Skeletal muscle satellite cell (primary cell): ENCODE data around the gene CIB2.

Source experiments
- H3K27me3 ChIP-seq: 2 replicates; pipeline ENCODE4 v1.7.0; 2013; ENCODE audit warnings: low read length; ENCODE audit not compliant: control insufficient read depth, insufficient read depth
- H3K36me3 ChIP-seq: 2 replicates; pipeline ENCODE4 v1.7.0; 2013; ENCODE audit warnings: mild to moderate bottlenecking, control low read depth, low read length; ENCODE audit not compliant: insufficient read depth
- H3K4me1 ChIP-seq: 2 replicates; pipeline ENCODE4 v1.7.0; 2013; ENCODE audit warnings: low read length; ENCODE audit not compliant: control insufficient read depth, insufficient read depth
- H3K4me2 ChIP-seq: 2 replicates; pipeline ENCODE4 v1.7.0; 2013; ENCODE audit warnings: mild to moderate bottlenecking, low read length
- H3K4me3 ChIP-seq: 2 replicates; pipeline ENCODE4 v1.7.0; 2013; ENCODE audit warnings: low read length
- H3K9ac ChIP-seq: 2 replicates; pipeline ENCODE4 v1.7.0; 2013; ENCODE audit warnings: mild to moderate bottlenecking, low read depth, low read length, moderate library complexity
- H3K9me3 ChIP-seq: replicated peaks from 2 replicates; pipeline ENCODE4 v1.7.0; 2013; ENCODE audit warnings: mild to moderate bottlenecking, control low read depth, low read length

The CIB2 gene

DNA sequence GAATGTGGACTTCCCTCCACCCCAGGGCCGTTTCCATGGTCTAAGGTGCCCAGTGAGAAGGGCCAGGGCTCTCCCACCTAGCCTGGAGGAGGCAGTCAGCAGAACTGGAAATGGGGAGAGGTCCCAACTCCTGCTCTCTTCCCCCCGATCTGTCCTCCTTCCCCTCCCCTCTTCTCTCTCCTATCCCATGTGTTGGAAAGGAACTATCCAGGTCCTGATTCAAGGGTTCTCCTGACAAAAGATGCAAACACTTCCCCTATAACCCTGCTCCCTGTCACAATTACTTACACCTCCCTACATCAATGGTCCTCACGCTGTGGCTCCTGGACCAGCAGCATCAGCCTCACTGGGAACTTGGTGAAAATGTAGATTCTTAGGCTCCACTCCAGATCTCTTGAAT lies 6.0 kb downstream of the CIB2 start:
- H3K9ac ChIP-seq: no peak overlapping the region
- H3K4me1 ChIP-seq: no peaks in the 10 kb centered on the region
- H3K36me3 ChIP-seq: no peaks in the 10 kb centered on the region
- H3K9me3 ChIP-seq: no peaks in the 10 kb centered on the region
- no peak overlapping the region for H3K4me2 ChIP-seq
- peaks cover 8% of the 10 kb centered on the region for H3K27me3 ChIP-seq
- no peak overlapping the region for H3K4me3 ChIP-seq

DNA sequence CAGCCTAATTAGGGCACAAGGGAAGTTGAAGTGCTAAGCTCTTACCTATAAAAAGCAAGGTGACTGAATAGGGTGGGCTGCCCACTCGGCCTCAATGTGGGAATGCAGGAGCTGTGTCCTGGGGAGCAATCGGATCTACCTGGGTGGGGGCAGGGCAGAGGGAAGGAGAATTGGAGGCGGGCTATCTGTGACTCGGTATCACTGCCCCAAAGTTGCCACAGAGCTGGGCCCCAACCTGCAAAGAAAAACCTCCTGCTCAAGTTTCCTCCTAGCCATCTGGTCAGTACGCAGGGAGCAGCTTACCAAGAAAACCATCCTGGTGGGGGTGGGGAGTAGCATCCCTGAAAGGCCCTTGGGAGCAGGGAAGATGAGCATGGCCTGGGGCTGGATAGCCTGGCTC lies 10.7 kb downstream of the CIB2 start:
- Histone ChIP-seq H3K36me3 (no peaks in the 10 kb centered on the region), H3K4me1 (no peaks in the 10 kb centered on the region), H3K9me3 (no peaks in the 10 kb centered on the region), H3K4me2 (no peak overlapping the region), H3K4me3 (no peak overlapping the region), H3K9ac (no peak overlapping the region), H3K27me3 (peaks cover 8% of the 10 kb centered on the region)

DNA sequence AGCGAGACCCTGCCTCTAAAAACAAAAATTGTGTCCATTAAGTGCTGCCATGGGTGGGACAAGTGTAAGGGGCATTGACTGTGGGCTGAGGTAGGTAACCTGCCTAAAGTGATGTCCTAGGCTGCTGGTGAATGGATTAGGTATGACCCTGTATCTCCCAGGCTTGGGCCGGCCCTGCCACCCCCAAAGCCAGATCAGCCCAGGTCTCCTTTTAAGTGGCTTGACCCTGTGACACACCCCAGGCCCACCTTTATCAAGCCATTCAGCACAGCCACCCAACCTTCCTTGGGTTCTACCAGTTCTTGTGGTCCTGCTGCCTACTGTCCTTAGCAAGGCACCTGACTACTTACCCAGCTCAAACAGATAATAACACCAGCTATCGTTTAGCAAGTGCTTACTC lies 18.7 kb downstream of the CIB2 start:
- no peak overlapping the region for H3K4me3 ChIP-seq
- no peak overlapping the region for H3K4me2 ChIP-seq
- no peaks in the 10 kb centered on the region for H3K9me3 ChIP-seq
- no peaks in the 10 kb centered on the region for H3K36me3 ChIP-seq
- no peaks in the 10 kb centered on the region for H3K4me1 ChIP-seq
- H3K27me3 ChIP-seq: no peaks in the 10 kb centered on the region
- H3K9ac ChIP-seq: no peak overlapping the region

DNA sequence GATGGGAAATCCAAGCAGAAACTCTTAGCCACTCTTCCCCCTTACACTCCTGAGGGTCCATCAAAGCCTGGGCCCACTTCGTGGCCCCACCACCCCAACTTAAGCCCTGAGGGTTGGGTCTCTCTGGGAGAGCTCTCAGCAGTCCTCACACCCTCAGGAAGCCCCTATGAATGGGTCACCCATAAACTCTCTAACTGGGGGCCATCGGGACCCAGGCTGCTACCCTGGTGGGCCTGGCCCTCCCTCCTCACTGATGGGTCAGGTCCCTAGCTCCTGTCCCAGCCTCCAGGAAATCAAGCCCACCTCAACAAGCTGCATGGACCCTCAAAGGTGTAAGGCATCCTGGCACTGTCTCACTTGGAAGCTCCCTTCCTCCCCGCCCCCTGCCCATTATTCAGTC lies 19.5 kb downstream of the CIB2 start:
- H3K4me3 ChIP-seq: no peak overlapping the region
- H3K27me3 ChIP-seq: no peaks in the 10 kb centered on the region
- H3K9ac ChIP-seq: no peak overlapping the region
- no peaks in the 10 kb centered on the region for H3K4me1 ChIP-seq
- H3K36me3 ChIP-seq: no peaks in the 10 kb centered on the region
- no peak overlapping the region for H3K4me2 ChIP-seq
- H3K9me3 ChIP-seq: no peaks in the 10 kb centered on the region

GRCh38 chr15:78110916-78111475 lies 20.2 kb downstream of the CIB2 start:
- Histone ChIP-seq H3K36me3 (no peaks in the 10 kb centered on the region), H3K4me2 (no peak overlapping the region), H3K9ac (no peak overlapping the region), H3K27me3 (no peaks in the 10 kb centered on the region), H3K9me3 (no peaks in the 10 kb centered on the region), H3K4me1 (peaks cover 1% of the 10 kb centered on the region), H3K4me3 (no peak overlapping the region)

GRCh38 chr15:78110096-78110495 lies 21.1 kb downstream of the CIB2 start:
- no peak overlapping the region for H3K4me2 ChIP-seq
- no peaks in the 10 kb centered on the region for H3K27me3 ChIP-seq
- no peaks in the 10 kb centered on the region for H3K36me3 ChIP-seq
- H3K4me1 ChIP-seq: peaks cover 6% of the 10 kb centered on the region
- no peak overlapping the region for H3K9ac ChIP-seq
- H3K4me3 ChIP-seq: no peak overlapping the region
- no peaks in the 10 kb centered on the region for H3K9me3 ChIP-seq

- Histone ChIP-seq H3K9ac (no peak overlapping the region), H3K27me3 (no peaks in the 10 kb centered on the region), H3K36me3 (no peaks in the 10 kb centered on the region), H3K4me3 (no peak overlapping the region), H3K9me3 (no peaks in the 10 kb centered on the region), H3K4me2 (no peak overlapping the region), H3K4me1 (peaks cover 6% of the 10 kb centered on the region)
Observed at GRCh38 chr15:78109156-78109555, 22.1 kb downstream of the CIB2 start.

DNA sequence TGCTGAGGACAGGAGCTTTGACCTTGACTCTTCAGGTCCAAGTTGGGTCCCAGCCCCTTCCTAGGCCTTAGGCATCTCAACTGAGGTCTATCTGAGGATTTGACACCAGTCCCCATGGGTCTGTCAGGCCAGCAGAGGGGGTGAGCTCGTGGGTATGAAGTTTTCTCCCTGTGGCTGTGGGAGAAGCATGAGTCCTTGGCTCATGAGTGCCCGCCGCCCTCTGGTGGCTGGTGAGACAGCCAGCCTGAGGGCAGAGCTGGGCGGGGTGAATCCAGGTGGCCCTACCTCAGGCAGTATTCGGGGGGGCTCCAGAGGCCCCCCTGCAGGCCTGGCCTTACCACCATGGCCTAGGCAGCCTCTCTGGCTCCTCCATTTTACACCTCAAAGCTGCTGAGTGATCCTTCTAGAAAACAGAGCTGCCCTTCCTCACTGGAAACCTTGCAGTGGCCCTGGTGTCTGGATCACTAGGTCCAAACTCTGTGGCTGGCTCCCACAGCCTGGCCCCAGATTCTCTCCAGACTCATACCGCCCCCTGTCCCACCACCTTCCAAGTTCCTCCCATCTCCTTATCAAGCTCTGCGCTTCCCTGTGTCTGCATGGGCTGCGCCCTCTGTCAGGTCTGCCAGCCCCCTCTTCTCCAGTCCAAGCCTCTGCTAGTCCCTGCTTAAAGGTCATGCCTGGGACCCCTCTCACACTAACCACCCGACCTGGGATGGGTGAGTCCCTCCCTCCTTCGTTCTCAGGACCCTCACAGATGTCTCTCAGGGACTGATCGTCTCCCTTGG lies 22.8 kb downstream of the CIB2 start:
- H3K36me3 ChIP-seq: no peaks in the 10 kb centered on the region
- no peak overlapping the region for H3K4me2 ChIP-seq
- no peak overlapping the region for H3K9ac ChIP-seq
- no peaks in the 10 kb centered on the region for H3K27me3 ChIP-seq
- no peak overlapping the region for H3K4me3 ChIP-seq
- peaks cover 6% of the 10 kb centered on the region for H3K4me1 ChIP-seq
- no peaks in the 10 kb centered on the region for H3K9me3 ChIP-seq

GRCh38 chr15:78107471-78107870 lies 23.8 kb downstream of the CIB2 start:
- peaks cover 6% of the 10 kb centered on the region for H3K4me1 ChIP-seq
- H3K4me2 ChIP-seq: no peak overlapping the region
- no peaks in the 10 kb centered on the region for H3K9me3 ChIP-seq
- H3K9ac ChIP-seq: no peak overlapping the region
- no peak overlapping the region for H3K4me3 ChIP-seq
- no peaks in the 10 kb centered on the region for H3K27me3 ChIP-seq
- no peaks in the 10 kb centered on the region for H3K36me3 ChIP-seq

DNA sequence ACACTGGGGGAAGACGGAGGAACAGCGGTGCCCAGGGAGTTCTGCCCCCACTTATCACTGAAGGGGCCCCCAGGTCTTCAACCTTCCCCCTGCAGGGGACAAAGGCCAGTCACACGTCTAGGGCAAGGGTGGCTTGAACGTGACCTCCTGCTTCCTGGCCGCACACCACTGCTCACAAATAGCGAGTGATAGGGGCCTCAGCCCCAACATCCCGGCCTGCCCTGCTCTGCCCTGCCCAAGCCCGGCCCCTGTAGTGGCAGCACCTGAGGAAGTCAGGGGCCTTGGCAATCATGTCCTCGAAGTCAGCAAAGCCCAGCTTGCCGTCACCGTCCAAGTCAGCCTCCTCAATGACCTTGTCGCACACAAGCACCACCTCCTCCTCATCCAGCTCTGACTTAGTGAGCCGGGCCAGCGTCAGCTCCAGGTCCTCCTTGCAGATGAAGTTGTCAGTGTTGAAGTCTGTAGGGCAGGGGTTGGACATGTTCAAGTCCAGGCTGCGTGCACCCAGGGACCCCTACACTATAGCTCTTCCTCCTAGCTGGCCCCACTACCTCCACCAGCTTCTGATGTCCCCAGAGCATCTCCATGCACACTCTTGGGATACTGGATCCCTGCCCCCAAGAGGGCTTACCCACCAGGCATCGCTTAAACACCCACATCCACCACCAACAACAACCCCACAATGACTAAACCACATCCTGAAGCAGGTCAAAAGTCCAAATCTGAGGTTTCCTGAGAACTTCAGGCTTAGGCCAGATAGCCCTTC lies 25.6 kb downstream of the CIB2 start:
- Histone ChIP-seq H3K9ac (no peak overlapping the region), H3K36me3 (no peaks in the 10 kb centered on the region), H3K4me2 (no peak overlapping the region), H3K27me3 (no peaks in the 10 kb centered on the region), H3K4me3 (no peak overlapping the region), H3K9me3 (no peaks in the 10 kb centered on the region), H3K4me1 (peaks cover 6% of the 10 kb centered on the region)

- Histone ChIP-seq H3K36me3 (no peaks in the 10 kb centered on the region), H3K4me3 (no peak overlapping the region), H3K9ac (no peak overlapping the region), H3K4me2 (no peak overlapping the region), H3K9me3 (no peaks in the 10 kb centered on the region), H3K27me3 (no peaks in the 10 kb centered on the region), H3K4me1 (peaks cover 6% of the 10 kb centered on the region)
Observed at GRCh38 chr15:78104566-78105475, 26.4 kb downstream of the CIB2 start.
